ENCODE results near the gene FAM209B. TPM values are rescaled to one million over a fixed set of nuclear protein-coding genes. Genes with fewer than 3 reads are reported as not detected.

The FAM209B gene
- total RNA-seq, 1 experiment from 2014 or later: 0.92 TPM

DNA sequence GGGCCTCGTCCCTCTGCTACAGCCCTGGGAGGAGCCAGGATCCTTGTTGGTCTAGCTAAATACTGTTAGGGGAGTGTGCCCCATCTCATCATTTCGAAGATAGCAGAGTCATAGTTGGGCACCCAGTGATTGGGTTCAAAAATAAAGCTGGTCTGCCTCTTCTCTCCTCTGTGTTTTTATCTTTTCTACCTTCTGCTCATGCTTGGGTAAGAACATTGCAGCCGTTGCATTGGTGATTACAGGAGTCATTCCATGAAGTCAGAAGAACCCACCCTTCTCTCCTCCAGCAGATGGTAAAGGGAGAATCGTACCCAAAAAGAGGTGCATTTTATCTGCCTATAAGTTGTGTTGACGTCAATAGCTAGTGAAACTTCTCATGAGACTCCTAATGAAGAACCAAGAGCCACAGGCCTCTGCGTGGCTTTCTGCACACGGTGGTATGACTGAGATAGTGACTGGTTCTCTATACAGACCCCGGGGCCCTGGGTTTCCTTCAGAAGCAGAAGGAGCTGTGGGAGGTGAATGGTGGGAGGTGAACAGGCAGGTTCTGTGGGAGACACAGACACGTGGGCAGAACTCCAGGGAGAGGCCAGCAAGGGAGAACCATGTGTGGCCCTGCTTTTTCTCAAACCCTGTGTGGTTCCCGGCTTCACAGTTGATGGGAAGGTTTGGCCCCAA, 14.2 kb upstream of the FAM209B start:
- Mint-ChIP-seq H3K36me3 (ENCODE audit: insufficient read depth in 1 of 3, low read depth in 3 of 3) (peaks cover 41 to 55% (median 53%) of the 10 kb centered on the region in 3 experiments), H3K9me3 (peaks cover 17 to 19% of the 10 kb centered on the region in 2 experiments), H3K4me3 (no peak overlapping the region), H3K27me3 (ENCODE audit: low read depth) (peaks cover 3% of the 10 kb centered on the region), H3K27ac (no peak overlapping the region), H3K4me1 (no peaks in the 10 kb centered on the region)
- H3K18ac ChIP-seq (ENCODE audit: insufficient read length, low read depth, low read length): no peak overlapping the region
- H3K27me3 ChIP-seq (ENCODE audit: insufficient read depth, low read length): no peaks in the 10 kb centered on the region
- H4K5ac ChIP-seq (ENCODE audit: insufficient read length, low read depth, low read length): no peak overlapping the region
- no peak for DNase-seq
- no peak overlapping the region for H2AK5ac ChIP-seq (ENCODE audit: insufficient read length, low read length)
- no peak overlapping the region for H3K56ac ChIP-seq (ENCODE audit: insufficient read length, low read depth, low read length)
- no peaks in the 10 kb centered on the region for H4K20me1 ChIP-seq (ENCODE audit: control insufficient read depth, insufficient read depth, insufficient read length)
- H2BK12ac ChIP-seq (ENCODE audit: insufficient read length, low read depth, low read length): no peak overlapping the region
- no peak overlapping the region for H2BK15ac ChIP-seq (ENCODE audit: low read depth, low read length)
- H3K4me1 ChIP-seq (ENCODE audit: insufficient read depth, low read length): no peaks in the 10 kb centered on the region
- H3K79me2 ChIP-seq (ENCODE audit: insufficient read depth, low read length): no peaks in the 10 kb centered on the region
- H2AFZ ChIP-seq (ENCODE audit: low read length): no peak overlapping the region
- no peak overlapping the region for H4K91ac ChIP-seq (ENCODE audit: insufficient read length, low read depth, low read length)
- no peak overlapping the region for H3K23ac ChIP-seq (ENCODE audit: insufficient read length, low read depth, low read length)
- H2BK20ac ChIP-seq (ENCODE audit: low read depth, low read length, poor library complexity, severe bottlenecking): no peak overlapping the region
- no peak overlapping the region for H3K14ac ChIP-seq (ENCODE audit: insufficient read depth, low read length)
- no peak for TF ChIP-seq CTCF (conservative IDR thresholded peaks at IDR 0.05)
- no peaks in the 10 kb centered on the region for H3K79me1 ChIP-seq (ENCODE audit: insufficient read depth, low read depth, low read length, poor library complexity, severe bottlenecking)
- no peak overlapping the region for H3T11ph ChIP-seq (ENCODE audit: low read length)
- no peak overlapping the region for H3K27ac ChIP-seq (ENCODE audit: insufficient read length, low read depth, low read length)
- H2BK5ac ChIP-seq (ENCODE audit: insufficient read length, low read length): no peak overlapping the region
- no peak overlapping the region for H3K4me2 ChIP-seq (ENCODE audit: insufficient read depth, insufficient read length, low read length)
- H3K4ac ChIP-seq (ENCODE audit: low read depth, low read length): no peak overlapping the region
- WGBS (ENCODE audit: extremely low coverage, insufficient read length, low lambda C conversion rate): no CpG with 5 or more reads among the region's 10 CpGs
- no peak overlapping the region for H2BK120ac ChIP-seq (ENCODE audit: low read depth, low read length, poor library complexity, severe bottlenecking)
- H4K8ac ChIP-seq (replicated peaks; ENCODE audit: insufficient read length, low read depth, low read length): no peak overlapping the region
- no peaks in the 10 kb centered on the region for H3K23me2 ChIP-seq (ENCODE audit: insufficient read length, low read depth, low read length, poor library complexity, severe bottlenecking)
- H3K9ac ChIP-seq (ENCODE audit: extremely low read depth, insufficient read length, low read length): no peak overlapping the region
- H3K9me3 ChIP-seq (ENCODE audit: control insufficient read depth, low read depth, low read length): no peaks in the 10 kb centered on the region
